Kidney glomerular epithelial cell (primary cell): ENCODE measurements around the gene ACKR2.
"Not testable (repeated sequence)": the region's sequence is repeated elsewhere in the genome, so short reads cannot be mapped to it uniquely, and the experiment has no call there.

Source experiments
- DNase-seq: peaks from one replicate; lab custom pipeline; 2025; lab: John Stamatoyannopoulos, UW

Gene ACKR2

DNA sequence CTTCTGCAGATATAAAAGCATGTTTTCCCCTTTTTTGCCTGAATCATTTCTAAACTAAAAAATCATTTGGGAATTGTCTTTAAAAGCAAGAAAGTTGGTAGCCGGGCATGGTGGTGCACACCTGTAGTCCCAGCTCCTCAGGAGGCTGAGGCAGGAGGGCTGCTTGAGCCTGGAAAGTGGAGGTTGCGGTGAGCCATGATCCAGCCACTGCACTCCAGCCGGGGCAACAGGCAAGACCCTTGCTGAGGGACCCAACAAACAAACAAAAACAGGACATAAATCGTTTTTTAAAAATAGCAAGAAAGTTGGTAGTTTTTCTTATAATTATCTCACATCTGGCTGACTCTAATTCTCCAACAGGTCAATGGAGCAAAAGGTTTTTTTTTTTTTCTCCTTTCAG, 7.5 kb upstream of the ACKR2 start:
- no peak for DNase-seq

DNA sequence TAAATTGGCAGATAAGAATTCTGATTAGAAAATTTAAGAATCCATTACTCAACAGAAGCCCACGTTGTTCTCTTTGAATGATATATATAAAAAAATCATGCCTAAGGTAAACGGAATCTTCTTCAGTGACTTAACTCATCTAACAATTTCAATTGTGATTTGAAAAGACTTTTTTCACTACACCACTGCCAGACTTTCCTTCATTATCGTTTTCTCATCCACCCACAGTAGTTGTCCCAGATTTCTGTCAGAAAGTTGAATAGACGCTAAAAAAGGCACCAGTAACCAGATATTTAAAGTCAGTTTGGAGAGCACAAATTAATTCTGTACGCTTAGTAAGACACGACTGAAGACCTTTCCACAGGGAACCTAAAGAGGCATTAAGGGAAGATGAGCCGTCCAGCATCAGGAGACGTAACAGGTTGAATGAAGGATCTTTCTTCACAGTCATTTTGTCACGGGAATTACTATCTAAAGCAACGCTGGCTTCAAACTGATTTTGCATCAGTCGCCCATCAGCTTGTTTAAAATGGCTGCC, 6.3 kb upstream of the ACKR2 start:
- DNase-seq: no peak

DNA sequence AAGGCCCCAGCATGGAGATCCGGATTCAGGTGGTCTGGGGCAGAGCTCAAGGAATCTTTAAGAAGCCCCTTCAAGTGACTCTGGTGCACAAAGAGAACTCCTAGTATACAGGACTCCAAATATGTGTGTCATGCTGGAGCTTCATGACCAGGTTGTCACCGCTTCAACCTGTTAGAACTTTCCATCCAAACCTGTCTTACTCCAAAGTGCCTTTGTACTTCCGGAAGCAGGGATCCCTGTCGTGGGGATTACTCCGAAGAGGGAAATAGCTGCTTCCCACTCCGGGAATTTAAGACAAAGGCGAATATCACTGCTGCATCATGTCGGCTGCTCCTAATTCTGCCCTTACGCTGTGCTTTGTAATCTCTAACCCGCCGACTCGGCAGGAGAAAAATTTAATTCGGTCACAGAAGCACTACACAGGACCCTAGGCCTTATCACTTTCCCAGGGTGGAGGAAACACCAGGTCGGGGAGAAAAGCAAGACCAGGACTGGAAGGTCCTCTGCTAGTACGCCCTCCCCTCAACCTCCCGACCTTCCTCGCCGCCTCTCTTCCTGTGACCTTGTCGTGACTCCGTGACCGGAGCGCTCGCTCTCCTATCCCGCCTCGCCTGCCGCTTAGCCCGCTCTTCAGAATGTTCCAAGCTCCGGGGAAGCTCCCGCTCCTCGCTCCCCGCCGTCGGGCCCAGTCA, 5.7 kb upstream of the ACKR2 start:
- DNase-seq: peak; percentile 50

DNA sequence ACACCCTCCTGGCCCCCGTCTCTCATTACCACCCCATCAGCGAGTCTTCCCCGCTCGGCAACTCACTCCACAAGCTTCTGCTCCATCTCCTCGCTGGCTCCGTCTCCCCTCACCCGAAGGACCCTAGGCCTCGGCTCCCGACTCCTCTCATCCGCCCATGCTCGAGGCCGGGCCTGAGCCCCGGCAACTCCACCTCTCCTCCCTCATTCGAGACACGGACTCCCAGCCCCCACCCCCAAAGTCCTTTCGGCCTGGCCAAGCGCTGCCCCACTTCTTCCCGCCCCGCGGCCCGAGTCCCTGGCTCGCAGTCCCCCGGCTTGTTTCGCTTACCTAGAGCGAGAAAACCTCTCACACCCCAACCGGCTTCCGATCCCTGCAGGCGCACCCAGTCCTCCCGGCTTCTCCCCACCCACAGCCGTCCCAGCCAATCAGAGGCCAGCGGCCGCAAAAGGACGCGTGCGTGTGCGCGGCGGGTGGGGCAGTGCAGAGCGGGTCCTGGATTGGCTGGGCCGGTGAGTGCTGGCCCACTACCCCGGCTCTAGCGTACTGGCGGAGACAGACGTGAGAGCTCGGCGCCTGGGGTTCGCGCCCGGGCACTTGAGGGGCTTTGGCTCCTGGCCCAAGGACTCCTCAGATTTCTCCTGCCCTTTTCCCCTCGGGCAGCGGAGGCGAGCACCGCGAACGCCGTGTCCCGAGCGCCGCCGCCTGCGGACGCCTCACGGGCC, 5.0 kb upstream of the ACKR2 start, which contains the start of gene HIGD1A:
TSS of gene HIGD1A (minus strand) at position 385 of the 725 bp plus-strand sequence. CDS start 10,237 bp downstream, outside the sequence.
- DNase-seq: peak; percentile 93

DNA sequence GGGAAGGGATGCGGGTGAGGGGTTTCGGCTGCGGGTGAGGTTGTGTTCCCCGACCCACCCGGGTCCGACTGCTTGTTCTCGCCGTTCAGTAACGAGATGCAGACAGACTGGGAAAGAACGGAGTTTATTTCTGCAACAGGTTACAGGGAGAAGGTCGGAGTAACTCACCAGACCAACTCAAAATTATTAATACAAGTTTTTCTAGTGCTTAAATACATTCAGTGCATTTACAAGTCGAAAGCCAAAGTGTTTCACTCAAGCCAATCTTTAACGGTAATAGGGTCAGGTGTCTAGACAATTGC, 4.5 kb upstream of the ACKR2 start:
- no peak for DNase-seq

DNA sequence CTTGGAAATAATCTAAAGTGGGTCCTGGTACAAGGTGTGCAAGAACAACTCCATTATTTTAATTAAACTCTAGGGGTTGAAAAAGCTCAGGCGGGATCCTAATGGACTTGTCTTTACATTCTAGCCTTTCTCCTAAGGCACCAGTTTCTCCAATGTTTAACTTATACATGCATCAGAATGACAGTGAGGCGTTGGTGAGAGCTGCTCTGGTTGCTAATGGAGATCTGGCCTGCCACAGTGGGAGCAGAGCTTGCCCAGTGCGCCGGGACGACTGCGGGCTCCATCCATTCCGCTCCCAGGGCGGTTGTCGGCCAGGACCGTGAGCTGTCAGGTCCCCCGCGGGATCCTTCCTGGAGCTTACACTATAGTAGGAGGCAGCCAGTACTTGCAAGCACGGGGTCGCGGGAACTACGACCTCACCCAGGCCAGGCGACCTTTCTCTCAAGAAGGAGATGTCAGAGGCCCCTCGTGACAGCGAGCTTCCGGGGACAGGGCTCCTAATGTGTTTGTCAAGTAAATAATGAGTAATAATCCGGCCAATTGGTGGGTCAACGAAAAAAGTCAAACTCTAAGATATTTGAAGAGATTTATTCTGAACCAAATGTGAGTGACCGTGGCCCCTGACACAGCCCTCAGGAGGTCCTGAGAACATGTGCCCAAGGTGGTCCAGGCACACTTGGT, 4.0 kb upstream of the ACKR2 start:
- no peak for DNase-seq

DNA sequence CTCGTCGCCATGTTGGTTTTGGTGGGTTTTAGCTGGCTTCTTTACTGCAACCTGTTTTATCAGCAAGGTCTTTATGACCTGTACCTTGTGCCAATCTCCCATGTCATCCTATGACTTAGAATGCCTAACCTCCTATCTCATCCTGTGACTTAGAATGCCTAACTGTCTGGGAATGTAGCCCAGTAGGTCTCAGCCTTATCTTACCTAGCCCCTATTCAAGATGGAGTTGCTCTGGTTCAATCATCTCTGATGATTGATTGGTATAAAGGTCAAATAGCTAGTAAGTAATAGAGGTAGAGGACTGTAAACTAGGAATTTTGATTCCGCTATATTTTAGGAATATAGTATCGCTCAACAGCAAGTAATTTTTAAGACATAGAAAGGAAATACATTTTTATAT, 1.3 kb upstream of the ACKR2 start:
- no peak for DNase-seq

DNA sequence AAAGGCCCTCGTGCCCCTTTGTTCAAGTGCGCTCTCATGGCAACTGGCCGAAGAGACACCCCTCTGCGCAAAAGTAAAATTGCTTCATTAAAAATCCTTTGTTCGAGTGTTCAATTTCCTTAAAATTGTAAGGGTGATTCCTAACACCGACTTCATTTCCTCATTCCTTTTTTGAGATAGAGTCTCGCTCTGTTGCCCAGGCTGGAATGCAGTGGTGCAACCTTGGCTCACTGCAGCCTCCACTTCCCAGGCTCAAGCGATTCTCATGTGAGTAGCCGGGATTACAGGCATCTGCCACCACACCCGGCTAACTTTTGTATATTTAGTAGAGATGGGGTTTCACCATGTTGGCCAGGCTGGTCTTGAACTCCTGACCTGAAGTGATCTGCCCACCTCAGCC, 1.5 kb downstream of the ACKR2 start:
- not testable (repeated sequence) for DNase-seq

DNA sequence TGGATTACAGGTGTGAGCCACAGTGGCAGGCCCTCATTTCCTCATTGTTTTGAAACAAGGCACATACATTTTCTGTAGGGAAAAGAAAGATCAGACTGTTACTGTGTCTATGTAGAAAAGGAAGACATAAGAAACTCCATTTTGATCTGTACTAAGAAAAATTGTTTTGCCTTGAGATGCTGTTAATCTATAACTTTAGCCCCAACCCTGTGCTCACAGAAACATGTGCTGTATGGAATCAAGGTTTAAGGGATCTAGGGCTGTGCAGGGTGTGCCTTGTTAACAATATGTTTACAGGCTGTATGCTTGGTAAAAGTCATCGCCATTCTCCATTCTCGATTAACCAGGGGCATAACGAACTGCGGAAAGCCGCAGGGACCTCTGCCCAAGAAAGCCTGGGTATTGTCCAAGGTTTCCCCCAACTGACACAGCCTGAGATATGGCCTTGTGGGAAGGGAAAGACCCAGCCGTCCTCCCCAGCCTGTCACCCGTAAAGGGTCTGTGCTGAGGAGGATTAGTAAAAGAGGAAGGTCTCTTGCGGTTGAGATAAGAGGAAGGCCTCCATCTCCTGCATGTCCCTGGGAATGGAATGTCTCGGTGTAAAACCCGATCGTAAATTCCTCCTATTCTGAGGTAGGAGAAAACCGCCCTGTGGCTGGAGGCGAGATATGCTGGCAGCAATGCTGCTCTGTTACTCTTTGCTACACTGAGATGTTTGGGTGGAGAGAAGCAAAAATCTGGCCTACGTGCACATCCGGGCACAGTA, 2.1 kb downstream of the ACKR2 start:
- not testable (repeated sequence) for DNase-seq

DNA sequence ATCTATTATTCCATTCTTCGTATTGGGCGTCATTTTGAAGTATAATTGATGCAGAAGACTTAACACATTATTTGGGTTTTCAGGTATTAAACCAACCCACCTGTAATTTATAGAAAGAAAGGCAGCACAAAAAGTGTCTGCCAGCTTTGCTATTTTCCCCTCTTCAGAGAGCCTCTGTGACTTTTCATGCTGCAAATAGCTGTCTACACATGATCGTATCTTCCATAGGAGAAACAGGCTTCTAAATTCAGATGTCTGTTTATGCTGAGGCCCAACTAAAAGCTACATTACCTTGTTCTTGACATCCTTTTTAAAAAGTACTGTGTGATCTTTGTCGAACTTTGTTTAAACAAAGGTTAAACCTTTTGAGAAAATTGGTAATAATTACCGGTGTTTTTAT, 5.0 kb downstream of the ACKR2 start:
- DNase-seq: no peak

DNA sequence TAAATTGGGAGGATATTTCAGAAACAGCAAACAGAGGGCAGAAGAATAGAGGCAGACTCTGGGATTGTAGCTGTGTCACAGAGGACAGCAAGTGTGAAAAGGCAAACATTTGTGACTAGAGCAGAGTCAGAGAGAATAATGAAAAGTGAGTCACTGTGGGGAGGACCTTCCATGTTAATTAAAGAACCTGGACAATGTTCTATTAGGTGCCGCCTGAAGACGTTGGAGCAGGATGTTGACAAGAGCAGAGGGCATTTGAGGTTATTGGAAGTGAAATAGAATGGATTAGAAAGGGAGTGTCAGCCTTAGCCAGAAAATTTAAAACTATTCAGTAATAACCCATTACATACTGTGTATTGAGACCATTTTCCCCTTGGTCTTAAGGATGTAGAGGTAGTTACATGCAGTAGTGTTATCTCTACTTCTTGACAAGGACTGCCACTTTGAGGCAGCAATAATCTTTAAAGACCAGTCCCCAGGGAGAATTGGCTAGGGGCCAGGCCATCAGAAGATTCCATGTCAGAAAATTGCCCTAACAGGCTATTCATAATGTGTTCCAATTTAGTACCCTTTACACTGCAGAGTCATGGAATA, 5.8 kb downstream of the ACKR2 start:
- DNase-seq: peak; percentile 21

DNA sequence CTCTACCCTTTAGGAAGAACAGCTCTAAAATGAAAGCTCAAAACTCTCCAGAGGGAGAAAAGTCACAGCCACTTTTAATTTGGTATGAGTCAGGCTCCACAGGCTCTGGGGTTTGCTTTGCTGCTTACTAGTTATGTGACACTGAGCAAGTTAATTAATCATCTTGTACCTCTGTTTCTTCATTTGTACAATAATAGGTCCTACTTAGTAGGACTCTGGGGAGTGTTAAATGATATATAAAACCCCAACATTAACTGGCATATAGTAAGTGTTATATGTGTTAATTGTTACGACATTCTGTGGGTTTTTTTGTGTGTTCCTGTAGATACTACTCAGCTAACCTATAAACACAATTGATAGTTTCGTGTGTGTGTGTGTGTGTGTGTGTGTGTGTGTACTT, 6.6 kb downstream of the ACKR2 start:
- DNase-seq: no peak

DNA sequence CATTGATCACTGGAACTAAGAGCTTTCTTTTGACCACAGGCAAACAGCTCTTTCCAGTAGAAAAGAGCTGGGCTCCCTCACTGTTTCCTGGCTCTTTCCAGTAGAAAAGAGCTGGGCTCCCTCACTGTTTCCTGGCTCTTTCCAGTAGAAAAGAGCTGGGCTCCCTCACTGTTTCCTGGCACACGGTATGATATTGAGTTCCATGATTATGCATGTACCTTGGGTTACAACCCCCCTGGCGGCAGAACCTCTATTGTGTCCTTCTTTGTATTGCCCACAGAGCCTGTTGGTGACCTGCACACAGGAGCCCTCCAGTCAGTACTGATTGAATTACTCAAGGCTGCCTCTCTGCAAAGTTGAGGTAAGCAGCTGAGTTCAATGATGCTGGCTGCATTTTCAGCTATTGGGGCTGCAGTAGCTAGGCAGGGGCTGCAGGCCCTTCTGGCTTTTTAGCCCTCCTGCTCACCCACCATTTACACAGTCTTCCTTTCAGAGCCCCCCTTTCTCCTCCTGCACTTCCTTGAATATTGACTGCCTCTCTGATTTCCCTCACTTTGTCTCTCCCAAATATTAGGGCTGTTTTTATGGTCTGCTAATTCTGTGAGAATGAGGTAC, 10.2 kb downstream of the ACKR2 start:
- DNase-seq: no peak

DNA sequence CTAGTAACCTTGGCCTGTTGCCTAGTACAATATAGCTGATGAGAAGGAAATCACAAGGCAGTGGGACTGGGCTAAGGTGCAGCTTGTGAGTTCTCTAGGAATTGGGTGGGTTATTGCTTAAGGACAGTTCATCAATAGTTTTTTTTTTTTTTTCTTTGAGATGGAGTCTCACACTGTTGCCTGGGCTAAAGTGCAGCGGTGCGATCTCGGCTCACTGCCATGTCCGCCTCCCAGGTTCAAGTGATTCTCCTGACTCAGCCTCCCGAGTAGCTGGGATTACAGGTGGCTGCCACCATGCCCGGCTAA, 11.5 kb downstream of the ACKR2 start:
- no peak for DNase-seq

DNA sequence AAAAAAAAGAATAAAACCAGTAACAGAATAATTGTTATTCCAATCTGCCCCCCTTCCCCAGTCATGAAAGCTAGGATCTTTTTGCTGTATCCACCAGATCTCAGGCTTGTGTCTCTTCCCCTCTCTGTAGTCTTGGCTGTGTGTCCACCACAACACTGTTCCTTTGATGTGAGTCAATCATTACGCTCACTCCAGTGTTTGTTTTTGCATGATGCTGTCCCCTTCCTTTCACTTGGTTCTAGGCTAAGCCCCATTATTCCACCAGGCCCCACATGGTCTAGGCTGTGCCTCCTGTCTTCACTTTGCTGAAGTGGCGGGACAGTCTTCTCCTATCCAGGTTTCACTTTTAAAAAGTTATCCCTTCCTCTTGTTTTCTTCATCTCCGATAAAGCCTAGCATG, 13.6 kb downstream of the ACKR2 start:
- DNase-seq: no peak

DNA sequence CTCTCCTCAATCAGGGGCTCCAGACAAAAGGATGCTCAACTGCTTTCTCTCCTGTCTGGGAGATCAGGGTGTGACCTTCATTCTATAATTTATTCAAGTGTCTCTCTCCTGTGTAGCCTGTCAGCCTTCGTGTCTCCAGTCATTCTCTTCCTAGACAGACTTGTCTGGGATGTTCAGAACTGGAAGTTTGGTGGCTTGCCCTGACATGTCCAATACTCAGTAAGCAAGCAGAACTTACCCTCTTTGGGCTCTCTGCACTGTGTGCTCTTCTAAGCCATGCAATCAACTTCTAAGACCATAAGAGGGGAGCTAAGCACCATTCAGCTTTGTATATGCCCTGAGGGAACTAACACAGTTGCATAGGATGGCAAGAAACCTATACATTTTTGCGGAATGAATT, 14.1 kb downstream of the ACKR2 start:
- no peak for DNase-seq

DNA sequence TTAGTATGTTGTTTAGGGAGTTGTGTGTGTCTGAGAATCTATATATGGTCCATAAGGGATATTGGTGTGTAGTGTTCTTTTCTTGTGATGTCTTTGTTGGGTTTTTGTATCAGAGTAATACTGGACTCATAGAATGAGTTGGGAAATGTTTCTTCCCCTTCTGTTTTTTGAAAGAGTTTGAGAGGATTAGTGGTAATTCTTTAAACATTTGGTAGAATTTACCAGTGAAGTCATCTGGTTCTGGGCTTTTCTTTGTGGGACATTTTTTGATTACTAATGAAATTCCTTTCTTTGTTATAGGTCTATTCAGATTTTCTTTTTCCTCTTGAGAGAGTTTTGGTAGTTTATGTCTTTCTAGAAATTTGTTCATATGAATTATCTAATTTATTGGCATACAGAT, 16.9 kb downstream of the ACKR2 start:
- no peak for DNase-seq

DNA sequence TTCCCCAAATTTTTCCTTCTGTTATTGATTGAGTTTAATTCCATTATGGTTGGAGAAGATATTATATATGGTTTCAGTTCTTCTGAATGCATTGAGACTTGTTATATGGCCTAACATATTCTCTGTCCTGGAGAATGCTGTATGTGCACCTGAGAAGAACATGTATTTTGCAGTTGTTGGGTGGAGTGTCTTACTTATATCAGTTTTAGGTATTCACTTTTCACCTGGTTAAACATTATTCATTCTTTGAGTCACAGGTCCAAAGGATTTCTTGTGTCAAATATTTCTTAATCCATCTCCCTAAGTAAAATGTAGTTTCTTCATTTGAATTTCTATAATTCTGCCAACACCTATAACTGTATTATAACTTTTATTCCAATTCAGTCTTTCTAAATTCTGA, 17.8 kb downstream of the ACKR2 start:
- no peak for DNase-seq

DNA sequence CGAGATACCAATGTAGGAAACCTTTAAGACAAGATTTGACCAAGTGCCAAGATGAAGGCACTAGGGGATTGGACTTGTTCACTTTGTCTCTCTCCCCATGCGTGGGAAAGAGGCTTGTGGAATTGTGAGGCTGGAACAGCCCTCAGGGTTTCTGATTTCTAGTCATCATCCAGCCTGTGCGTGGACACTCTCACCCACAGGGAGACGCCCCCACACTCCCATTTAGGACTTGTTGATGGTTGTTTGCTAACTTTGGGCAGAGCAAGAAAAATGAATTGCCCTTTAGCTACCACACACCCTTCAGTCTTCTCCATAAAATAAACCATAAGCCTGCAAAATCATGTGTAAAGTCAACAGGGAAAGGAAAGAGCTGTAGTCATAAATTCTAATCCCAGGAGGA, 18.4 kb downstream of the ACKR2 start:
- DNase-seq: no peak

DNA sequence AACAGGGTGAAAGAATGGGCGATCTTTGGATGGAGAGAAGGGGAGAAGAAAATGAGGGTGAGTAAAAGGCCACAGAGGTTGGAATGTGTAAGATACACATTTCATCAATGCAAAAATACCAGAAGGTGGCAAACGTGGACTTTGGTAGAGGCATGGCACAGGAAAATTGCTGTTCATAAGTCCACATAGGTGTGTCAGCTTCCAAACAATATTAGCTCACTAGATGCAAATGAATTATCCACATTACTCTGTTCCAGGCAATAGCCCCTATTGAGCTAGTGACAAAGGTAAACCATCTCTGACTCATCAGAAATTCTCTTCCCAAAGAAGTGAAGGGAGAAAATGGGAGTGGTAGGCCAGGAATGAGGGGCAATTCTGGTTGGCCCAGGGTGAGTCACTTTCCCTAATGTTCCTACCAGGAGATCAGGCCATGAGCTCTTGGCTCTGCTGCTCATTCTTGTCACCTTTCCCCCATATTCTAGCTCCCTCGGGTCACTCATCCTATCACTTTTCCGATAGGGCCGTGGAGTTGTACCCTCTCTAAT, 19.9 kb downstream of the ACKR2 start:
- no peak for DNase-seq
